Activated naive CD8-positive, alpha-beta T cell treated with anti-CD3 and anti-CD28 coated beads, Interleukin-2, amount 10 ng/mL, durations not matched to agents 7 days and 5 days (primary cell): ENCODE data around the gene RSAD2. TPM values are rescaled to one million over a fixed set of nuclear protein-coding genes. Genes with fewer than 3 reads are reported as not detected.

ENCODE experiments used
- ATAC-seq: fragments of 150-1000 bp; cut with Tn5 transposase; one replicate; pipeline ENCODE4 v1.10.0; 2021; ENCODE audit warnings: low read depth, moderate library complexity
- POLR2A ChIA-PET: fragments of 350-600 bp; sonication (Branson Sonifier 250); formaldehyde crosslinking; loops from one replicate; lab custom pipeline; 2021; ENCODE audit warnings: antibody characterized with exemption; lab: Charles Lee
- DNase-seq: peaks from one replicate; pipeline ENCODE4 v3.0.0; 2021
- H3K27ac Mint-ChIP-seq: one replicate; pipeline ENCODE4 v1.8.0; 2022; ENCODE audit warnings: mild to moderate bottlenecking, mixed read lengths
- H3K27me3 Mint-ChIP-seq: one replicate; pipeline ENCODE4 v1.8.0; 2022; ENCODE audit warnings: mild to moderate bottlenecking, moderate library complexity, mixed read lengths
- H3K36me3 Mint-ChIP-seq: one replicate; pipeline ENCODE4 v1.8.0; 2021; ENCODE audit warnings: mild to moderate bottlenecking, mixed read lengths
- H3K4me1 Mint-ChIP-seq: one replicate; pipeline ENCODE4 v1.8.0; 2021; ENCODE audit warnings: mixed read lengths
- H3K4me3 Mint-ChIP-seq: one replicate; pipeline ENCODE4 v1.8.0; 2022; ENCODE audit warnings: mild to moderate bottlenecking, moderate library complexity, mixed read lengths
- H3K9me3 Mint-ChIP-seq: one replicate; pipeline ENCODE4 v1.8.0; 2021; ENCODE audit warnings: mixed read lengths
- total RNA-seq, 2 experiments: library from RNA; stranded (reverse); gene quantifications; one replicate each; pipeline ENCODE4 v1.2.3, GENCODE V29; 2021

The RSAD2 gene
- total RNA-seq, 2 experiments from 2014 or later: 104 to 105 TPM

GRCh38 chr2:6914828-6915227, 37.3 kb downstream of the RSAD2 start:
- ATAC-seq (no peak), DNase-seq (no peak)
- POLR2A ChIA-PET: interaction anchor here (0.9 to 10.3 kb wide), 6 partner anchors 7 to 51 kb away, joined by 3 to 180 read pairs (median 14); partner anchors contain the start of genes CMPK2 and RSAD2
- Mint-ChIP-seq H3K9me3 (peaks cover 4% of the 10 kb centered on the region), H3K27me3 (no peaks in the 10 kb centered on the region), H3K36me3 (peaks cover 61% of the 10 kb centered on the region), H3K27ac (peak overlapping the region; percentile 81), H3K4me3 (peak overlapping the region; percentile 48), H3K4me1 (peaks cover 64% of the 10 kb centered on the region)

GRCh38 chr2:6915399-6915798, 37.8 kb downstream of the RSAD2 start:
- POLR2A ChIA-PET: interaction anchor here (0.9 to 10.3 kb wide), 8 partner anchors 8 to 53 kb away, joined by 3 to 180 read pairs (median 9); partner anchors contain the start of genes CMPK2 and RSAD2
- peak overlapping the region; percentile 75 for H3K4me3 Mint-ChIP-seq
- H3K36me3 Mint-ChIP-seq: peaks cover 58% of the 10 kb centered on the region
- no peaks in the 10 kb centered on the region for H3K27me3 Mint-ChIP-seq
- H3K4me1 Mint-ChIP-seq: peaks cover 65% of the 10 kb centered on the region
- H3K9me3 Mint-ChIP-seq: peaks cover 4% of the 10 kb centered on the region
- ATAC-seq: no peak
- DNase-seq: no peak
- peak overlapping the region; percentile 81 for H3K27ac Mint-ChIP-seq

- Mint-ChIP-seq H3K27ac (peak overlapping the region; percentile 88), H3K27me3 (no peaks in the 10 kb centered on the region), H3K9me3 (peaks cover 1% of the 10 kb centered on the region), H3K36me3 (peaks cover 53% of the 10 kb centered on the region), H3K4me3 (peak overlapping the region; percentile 75), H3K4me1 (peaks cover 62% of the 10 kb centered on the region)
- DNase-seq (no peak), ATAC-seq (no peak)
- POLR2A ChIA-PET: interaction anchor here (0.7 to 10.3 kb wide), 9 partner anchors 9 to 98 kb away, joined by 3 to 180 read pairs (median 9); partner anchors contain the start of genes CMPK2 and RSAD2
Observed at GRCh38 chr2:6916224-6916623, 38.6 kb downstream of the RSAD2 start.

GRCh38 chr2:6916736-6917070, 39.1 kb downstream of the RSAD2 start:
- peaks cover 62% of the 10 kb centered on the region for H3K4me1 Mint-ChIP-seq
- H3K36me3 Mint-ChIP-seq: peaks cover 51% of the 10 kb centered on the region
- ATAC-seq (no peak), DNase-seq (no peak)
- peak overlapping the region; percentile 88 for H3K27ac Mint-ChIP-seq
- no peaks in the 10 kb centered on the region for H3K27me3 Mint-ChIP-seq
- POLR2A ChIA-PET: interaction anchor here (0.7 to 10.3 kb wide), 10 partner anchors 9 to 98 kb away, joined by 3 to 180 read pairs (median 6); partner anchors contain the start of genes CMPK2 and RSAD2
- H3K9me3 Mint-ChIP-seq: no peaks in the 10 kb centered on the region
- peak overlapping the region; percentile 75 for H3K4me3 Mint-ChIP-seq

GRCh38 chr2:6917071-6917760, 39.6 kb downstream of the RSAD2 start, which contains the start of gene RNF144A:
Gene RNF144A (plus strand): TSS chr2:6917412. CDS start chr2:6996927, 79,515 bp downstream.
- Mint-ChIP-seq H3K4me1 (peaks cover 67% of the 10 kb centered on the region), H3K27ac (peak within 1 kb of the TSS; percentile 91), H3K36me3 (peaks cover 48% of the 10 kb centered on the region), H3K27me3 (no peaks in the 10 kb centered on the region), H3K4me3 (peak within 1 kb of the TSS; percentile 88), H3K9me3 (no peaks in the 10 kb centered on the region)
- ATAC-seq (peak; percentile 74), DNase-seq (peak; percentile 95)
- POLR2A ChIA-PET: interaction anchor here (0.7 to 10.3 kb wide), 12 partner anchors 10 to 97 kb away, joined by 3 to 180 read pairs (median 9); partner anchors contain the start of genes CMPK2 and RSAD2

GRCh38 chr2:6917761-6918421, 40.3 kb downstream of the RSAD2 start:
- peaks cover 64% of the 10 kb centered on the region for H3K4me1 Mint-ChIP-seq
- peak overlapping the region; percentile 88 for H3K4me3 Mint-ChIP-seq
- H3K27ac Mint-ChIP-seq: peak overlapping the region; percentile 91
- no peaks in the 10 kb centered on the region for H3K27me3 Mint-ChIP-seq
- H3K36me3 Mint-ChIP-seq: peaks cover 43% of the 10 kb centered on the region
- DNase-seq: no peak
- H3K9me3 Mint-ChIP-seq: no peaks in the 10 kb centered on the region
- POLR2A ChIA-PET: interaction anchor here (0.6 to 10.3 kb wide), 16 partner anchors 9 to 1909 kb away, joined by 3 to 113 read pairs (median 5); partner anchors contain the start of genes CMPK2 and RSAD2
- ATAC-seq: peak; percentile 20

- H3K27me3 Mint-ChIP-seq: no peaks in the 10 kb centered on the region
- POLR2A ChIA-PET: interaction anchor here (0.6 to 10.3 kb wide), 8 partner anchors 10 to 58 kb away, joined by 3 to 113 read pairs (median 14); partner anchors contain the start of genes CMPK2 and RSAD2
- DNase-seq (no peak), ATAC-seq (no peak)
- no peak overlapping the region for H3K27ac Mint-ChIP-seq
- peak overlapping the region; percentile 88 for H3K4me3 Mint-ChIP-seq
- H3K4me1 Mint-ChIP-seq: peaks cover 68% of the 10 kb centered on the region
- peaks cover 50% of the 10 kb centered on the region for H3K36me3 Mint-ChIP-seq
- no peaks in the 10 kb centered on the region for H3K9me3 Mint-ChIP-seq
Observed at GRCh38 chr2:6919901-6920742, 42.5 kb downstream of the RSAD2 start.

- no peak overlapping the region for H3K4me3 Mint-ChIP-seq
- H3K36me3 Mint-ChIP-seq: peaks cover 50% of the 10 kb centered on the region
- no peaks in the 10 kb centered on the region for H3K27me3 Mint-ChIP-seq
- POLR2A ChIA-PET: interaction anchor here (0.6 to 10.3 kb wide), 4 partner anchors 13 to 55 kb away, joined by 3 to 113 read pairs (median 43); partner anchors contain the start of genes CMPK2 and RSAD2
- ATAC-seq (no peak), DNase-seq (no peak)
- H3K9me3 Mint-ChIP-seq: no peaks in the 10 kb centered on the region
- peaks cover 67% of the 10 kb centered on the region for H3K4me1 Mint-ChIP-seq
- H3K27ac Mint-ChIP-seq: no peak overlapping the region
Observed at GRCh38 chr2:6920743-6921064, 43.1 kb downstream of the RSAD2 start.

- POLR2A ChIA-PET: interaction anchor here (1.6 to 10.3 kb wide), 3 partner anchors 14 to 56 kb away, joined by 6 to 113 read pairs (median 80); partner anchors contain the start of genes CMPK2 and RSAD2
- Mint-ChIP-seq H3K27me3 (no peaks in the 10 kb centered on the region), H3K4me3 (peak overlapping the region; percentile 33), H3K4me1 (peaks cover 66% of the 10 kb centered on the region), H3K36me3 (peaks cover 54% of the 10 kb centered on the region), H3K9me3 (no peaks in the 10 kb centered on the region), H3K27ac (peak overlapping the region; percentile 71)
- ATAC-seq (no peak), DNase-seq (no peak)
Observed at GRCh38 chr2:6921321-6921922, 43.8 kb downstream of the RSAD2 start.

GRCh38 chr2:6922201-6922656, 44.7 kb downstream of the RSAD2 start:
- Mint-ChIP-seq H3K27ac (no peak overlapping the region), H3K27me3 (no peaks in the 10 kb centered on the region), H3K4me1 (peaks cover 64% of the 10 kb centered on the region), H3K36me3 (peaks cover 62% of the 10 kb centered on the region), H3K9me3 (peaks cover 1% of the 10 kb centered on the region), H3K4me3 (no peak overlapping the region)
- POLR2A ChIA-PET: interaction anchor here (1.2 to 10.3 kb wide), 3 partner anchors 9 to 43 kb away, joined by 4 to 113 read pairs (median 80); partner anchors contain the start of gene RSAD2
- DNase-seq (no peak), ATAC-seq (no peak)

- Mint-ChIP-seq H3K27ac (peak overlapping the region; percentile 47), H3K27me3 (no peaks in the 10 kb centered on the region), H3K4me1 (peaks cover 66% of the 10 kb centered on the region), H3K36me3 (peaks cover 73% of the 10 kb centered on the region), H3K4me3 (no peak overlapping the region), H3K9me3 (peaks cover 3% of the 10 kb centered on the region)
- POLR2A ChIA-PET: interaction anchor here (1.2 to 10.3 kb wide), 2 partner anchors 8 to 16 kb away, joined by 4 to 113 read pairs; no protein-coding TSS in a partner anchor
- ATAC-seq: no peak
- DNase-seq: no peak
Observed at GRCh38 chr2:6923319-6923718, 45.7 kb downstream of the RSAD2 start.
